ENCODE measurements around the gene ME2. TPM values are rescaled to one million over a fixed set of nuclear protein-coding genes. Genes with fewer than 3 reads are reported as not detected.
"Not testable (repeated sequence)": the region's sequence is repeated elsewhere in the genome, so short reads cannot be mapped to it uniquely, and the experiment has no call there.

ME2 gene
- total RNA-seq, 1 donor from 2014 or later, result 119 TPM

DNA sequence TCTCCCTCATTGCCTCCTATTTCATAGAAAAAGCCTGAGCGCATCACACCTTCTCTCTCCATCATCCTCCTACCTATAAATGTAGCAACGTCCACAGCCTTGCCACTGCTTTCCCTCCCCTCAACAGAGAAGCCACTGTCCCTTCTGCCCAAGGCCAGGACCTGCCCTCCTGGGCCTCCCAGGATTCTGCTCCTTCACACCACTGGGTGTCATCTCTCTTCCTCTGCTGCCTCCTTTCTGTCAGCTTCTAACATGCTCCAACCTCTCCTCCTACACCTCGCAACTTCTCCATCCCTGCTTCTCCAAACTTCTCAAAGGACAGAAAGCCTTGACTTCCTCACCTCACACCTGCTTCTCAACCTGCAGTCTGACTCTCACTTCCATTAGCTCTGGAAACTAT, 21.2 kb upstream of the ME2 start:
- peak; percentile 23 for ATAC-seq
- intact Hi-C loops (cut with micrococcal nuclease), result no loop called here
- no peak for DNase-seq

DNA sequence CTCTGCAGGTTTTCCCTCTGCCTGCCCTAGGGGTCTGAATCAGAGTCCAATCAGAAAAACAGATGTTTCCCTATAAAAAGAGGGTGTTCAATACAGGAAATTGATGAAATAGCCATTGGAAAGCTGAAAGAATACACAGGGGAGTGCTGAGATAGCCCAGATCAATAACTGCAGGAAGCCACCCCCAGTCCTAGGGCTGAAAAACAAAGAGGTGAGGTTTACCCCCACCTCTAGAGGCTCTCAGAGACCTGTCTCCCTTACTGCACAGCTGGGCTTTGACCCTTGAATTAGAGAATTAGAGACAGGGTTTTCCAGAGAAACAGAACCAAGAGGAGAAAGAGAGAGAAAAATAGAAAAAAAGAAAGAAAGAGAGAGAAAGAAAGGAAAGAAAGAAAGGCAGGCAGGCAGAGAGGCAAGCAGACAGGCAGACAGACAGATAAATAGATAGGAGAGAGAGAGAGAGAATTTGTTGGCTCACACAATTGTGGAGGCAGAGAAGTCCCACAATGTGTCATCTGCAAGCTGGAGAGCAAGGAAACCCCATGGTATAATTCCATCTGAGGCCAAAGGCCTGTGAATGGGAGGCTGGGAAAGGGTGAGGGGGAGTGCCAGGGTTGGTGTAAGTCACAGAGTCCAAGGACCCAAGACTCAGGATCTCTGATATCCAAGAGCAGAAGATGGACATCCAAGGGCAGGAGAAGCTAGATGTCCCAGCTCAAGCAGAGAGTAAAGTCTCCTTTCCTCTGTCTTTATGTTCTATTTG, 18.9 kb upstream of the ME2 start:
- DNase-seq (no peak), ATAC-seq (no peak)
- intact Hi-C loops (cut with micrococcal nuclease), result no loop called here

DNA sequence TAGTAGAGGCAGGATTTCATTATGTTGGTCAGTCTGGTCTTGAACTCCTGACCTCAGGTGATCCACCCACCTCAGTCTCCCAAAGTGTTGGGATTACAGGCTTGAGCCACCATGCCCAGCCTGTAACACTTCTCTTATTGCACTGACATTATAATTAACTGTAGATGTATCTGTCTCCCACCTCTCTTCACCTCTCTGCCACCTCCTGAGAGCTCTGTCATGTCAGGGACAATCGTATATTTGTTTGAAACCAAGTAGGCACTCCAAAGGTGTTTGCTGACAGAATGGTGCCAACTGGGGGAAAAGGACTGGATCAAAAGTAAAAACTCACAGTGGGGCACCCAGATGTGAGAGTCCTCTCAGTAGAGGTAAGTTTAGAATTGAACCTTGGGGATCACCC, 17.3 kb upstream of the ME2 start:
- DNase-seq (no peak), ATAC-seq (peak; percentile 53)
- intact Hi-C loops (cut with micrococcal nuclease), result no loop called here

DNA sequence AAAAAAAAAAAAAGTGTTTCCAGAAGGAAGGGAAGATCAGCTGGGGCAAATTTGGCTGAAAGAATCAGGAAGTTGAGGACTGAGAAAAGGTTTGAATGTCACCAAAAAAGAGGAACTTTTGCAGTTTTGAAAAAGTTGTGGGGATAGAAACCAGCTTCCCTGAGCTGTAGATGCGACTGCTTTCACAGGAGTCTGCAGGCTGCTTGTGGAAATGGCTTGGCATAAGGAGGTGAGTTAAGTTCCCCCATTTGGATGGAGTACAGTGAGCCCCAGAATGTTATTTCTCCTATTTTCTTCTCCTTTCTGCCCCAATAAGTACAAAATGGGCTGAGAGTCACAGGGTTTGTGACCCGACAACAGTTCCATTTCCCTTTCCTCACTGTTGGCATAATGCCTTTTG, 16.5 kb upstream of the ME2 start:
- no peak for DNase-seq
- intact Hi-C loops (cut with micrococcal nuclease), result no loop called here
- peak; percentile 62 for ATAC-seq

DNA sequence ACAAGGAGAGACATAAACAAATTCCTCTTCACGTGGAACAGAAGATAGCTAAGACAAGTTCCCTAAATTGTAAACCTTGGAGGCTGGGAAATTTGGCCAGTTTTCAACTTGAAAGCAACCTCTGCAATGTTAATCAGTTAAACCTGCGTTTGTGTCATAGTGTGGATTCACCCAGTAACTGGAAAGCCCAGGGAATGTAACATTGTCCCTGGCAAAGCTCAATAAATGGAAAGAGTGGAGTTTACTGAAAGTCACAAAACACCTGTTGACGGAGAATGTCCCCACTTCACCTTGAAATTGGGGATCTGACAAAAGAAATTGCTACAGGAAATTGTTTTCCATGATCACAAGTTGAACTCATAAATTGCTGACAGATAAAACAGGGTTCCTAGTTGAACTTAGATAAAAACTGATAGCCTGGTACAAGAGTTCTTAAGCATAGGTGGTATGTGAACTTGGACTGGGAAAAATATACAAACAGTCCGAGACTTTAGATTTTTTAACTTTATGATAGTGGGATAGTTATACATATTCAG, 15.0 kb upstream of the ME2 start:
- ATAC-seq (no peak), DNase-seq (no peak)
- intact Hi-C loops (cut with micrococcal nuclease), result no loop called here

GRCh38 chr18:50866765-50867164, 12.2 kb upstream of the ME2 start:
- intact Hi-C loops (cut with micrococcal nuclease), result no loop called here
- peak; percentile 84 for ATAC-seq

GRCh38 chr18:50869150-50869549, 9.8 kb upstream of the ME2 start:
- ATAC-seq (no peak), DNase-seq (no peak)
- intact Hi-C loops (cut with micrococcal nuclease), result no loop called here

More at GRCh38 chr18:50866765-50867164, 12.2 kb upstream of the ME2 start:
- no peak for DNase-seq

- no peak for ATAC-seq
- intact Hi-C loops (cut with micrococcal nuclease), result no loop called here
- DNase-seq, result no peak
Observed at GRCh38 chr18:50870138-50870845, 8.6 kb upstream of the ME2 start.

DNA sequence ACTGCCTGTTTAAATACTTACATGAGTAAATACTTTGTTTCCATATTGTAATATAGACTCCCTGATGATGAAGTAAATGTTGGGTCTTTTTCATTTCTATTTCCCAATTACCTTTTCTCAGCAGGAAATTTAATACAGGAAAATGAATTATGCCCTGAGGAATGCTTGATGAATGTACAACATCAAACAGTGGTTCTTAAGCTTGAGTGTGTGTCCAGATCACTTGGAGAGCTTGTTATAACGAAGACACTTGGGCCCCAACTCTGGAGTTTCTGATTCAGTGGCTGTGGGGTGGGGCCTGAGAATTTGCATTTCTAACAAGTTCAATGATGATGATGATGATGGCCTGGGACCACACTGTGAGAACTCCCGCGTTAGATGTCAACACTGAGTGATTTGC, 7.1 kb upstream of the ME2 start:
- ATAC-seq (no peak), DNase-seq (no peak)
- intact Hi-C loops (cut with micrococcal nuclease), result no loop called here

- DNase-seq (no peak), ATAC-seq (no peak)
- intact Hi-C loops (cut with micrococcal nuclease), result loop anchor here (5.0 kb wide), 1 partner anchor 54 kb away; the partner anchor contains the start of gene MRO
Observed at GRCh38 chr18:50875966-50876536, 2.9 kb upstream of the ME2 start.

DNA sequence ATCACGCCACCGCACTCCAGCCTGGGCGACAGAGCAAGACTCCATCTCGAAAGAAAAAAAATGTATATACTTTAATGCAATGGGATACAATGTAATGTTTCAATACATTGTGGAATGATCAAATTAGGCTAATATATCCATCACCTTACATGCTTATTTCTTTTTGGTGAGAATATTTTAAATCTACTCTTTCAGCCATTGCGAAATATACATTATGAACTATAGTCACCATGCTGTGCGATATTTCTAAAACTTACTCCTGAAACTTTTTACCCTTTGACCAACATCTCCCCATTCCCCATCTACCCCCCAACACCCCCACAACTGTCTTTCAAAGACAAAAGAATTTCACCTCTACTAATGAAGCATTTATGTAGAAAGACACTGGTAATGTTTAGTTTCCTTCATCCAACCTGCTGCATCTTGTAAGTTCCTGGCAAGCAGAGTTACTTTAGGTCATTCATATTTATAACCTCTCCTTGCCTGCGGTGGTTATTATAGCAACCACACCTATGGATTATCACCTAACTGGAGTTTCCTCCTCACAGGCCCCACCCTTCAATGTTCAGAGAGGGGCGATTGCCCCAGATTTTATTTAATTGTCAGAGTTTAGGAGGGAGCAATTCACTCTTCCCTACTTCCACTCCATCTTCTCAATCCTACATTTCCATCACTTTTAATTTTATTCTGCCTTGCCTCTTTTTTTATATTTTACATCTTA, 1.2 kb upstream of the ME2 start:
- no peak for DNase-seq
- intact Hi-C loops (cut with micrococcal nuclease), result loop anchor here (5.0 kb wide), 1 partner anchor 55 kb away; the partner anchor contains the start of gene MRO
- no peak for ATAC-seq

GRCh38 chr18:50879302-50880118, 592 bp downstream of the ME2 start:
- DNase-seq (no peak), ATAC-seq (peak; percentile 61)
- intact Hi-C loops (cut with micrococcal nuclease), result loop anchor here (5.0 kb wide), 1 partner anchor 57 kb away; the partner anchor contains the start of gene MRO

GRCh38 chr18:50880119-50880465, 1.2 kb downstream of the ME2 start:
- ATAC-seq, result no peak

DNA sequence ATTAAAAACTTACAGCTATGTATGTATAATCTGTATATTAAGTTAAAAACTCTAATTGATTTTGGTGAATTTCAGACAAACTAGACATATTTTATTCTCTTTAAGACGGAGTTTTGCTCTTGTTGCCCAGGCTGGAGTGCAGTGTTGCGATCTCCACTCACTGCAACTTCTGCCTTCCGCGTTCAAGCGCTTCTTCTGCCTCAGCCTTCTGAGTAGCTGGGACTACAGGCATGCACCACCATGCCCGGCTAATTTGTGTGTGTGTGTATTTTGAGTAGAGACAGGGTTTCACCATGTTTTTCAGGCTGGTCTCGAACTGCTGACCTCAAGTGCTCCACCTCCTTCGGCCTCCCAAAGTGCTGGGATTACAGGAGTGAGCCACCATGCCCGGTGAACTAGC, 2.0 kb downstream of the ME2 start:
- DNase-seq; ATAC-seq; intact Hi-C loops (cut with micrococcal nuclease): not testable (repeated sequence)

More at GRCh38 chr18:50880119-50880465, 1.2 kb downstream of the ME2 start:
- intact Hi-C loops (cut with micrococcal nuclease), result no loop called here
- DNase-seq, result no peak

GRCh38 chr18:50886929-50887328, 8.0 kb downstream of the ME2 start:
- DNase-seq (no peak), ATAC-seq (no peak)
- intact Hi-C loops (cut with micrococcal nuclease), result no loop called here

DNA sequence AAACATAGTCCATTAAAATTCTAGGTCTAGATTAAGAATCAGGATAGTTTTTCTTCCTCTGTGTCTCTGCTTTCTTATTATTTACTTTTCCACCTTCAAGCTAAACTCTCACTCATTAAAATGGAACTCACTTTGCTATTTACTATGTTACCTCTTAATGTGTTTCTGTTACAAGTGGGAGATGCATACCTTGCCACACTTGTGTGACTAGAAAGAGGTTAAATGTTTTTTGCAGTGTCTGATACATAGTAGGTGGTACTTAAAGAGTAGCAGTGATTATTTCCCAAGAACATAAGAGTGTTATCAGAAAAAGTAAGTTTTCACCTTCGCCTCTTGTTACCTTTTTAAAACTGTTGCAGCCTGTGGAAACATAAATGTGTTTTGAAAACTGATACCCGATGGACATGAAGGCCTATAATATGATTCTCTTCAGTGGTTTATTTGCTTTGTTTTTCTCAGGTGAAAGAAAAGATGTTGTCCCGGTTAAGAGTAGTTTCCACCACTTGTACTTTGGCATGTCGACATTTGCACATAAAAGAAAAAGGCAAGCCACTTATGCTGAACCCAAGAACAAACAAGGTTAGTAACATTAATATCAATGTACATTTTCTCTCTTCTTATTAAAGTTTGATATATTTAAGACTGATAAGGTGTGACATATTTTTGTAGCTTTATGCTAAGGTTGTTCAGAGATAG, 16.6 kb downstream of the ME2 start:
- intact Hi-C loops (cut with micrococcal nuclease), result no loop called here
- ATAC-seq, result no peak

GRCh38 chr18:50896093-50896492, 17.2 kb downstream of the ME2 start:
- no peak for ATAC-seq
- no peak for DNase-seq
- intact Hi-C loops (cut with micrococcal nuclease), result no loop called here

More for the DNA sequence above, 16.6 kb downstream of the ME2 start:
- no peak for DNase-seq

GRCh38 chr18:50898919-50899318, 20.0 kb downstream of the ME2 start:
- DNase-seq, result no peak
- no peak for ATAC-seq
- intact Hi-C loops (cut with micrococcal nuclease), result no loop called here
